Ovary (tissue), 3 donors: ENCODE measurements around the gene TLR4.

Source experiments
- CTCF ChIP-seq, 3 donors: fragments of 450-650 bp in 2 of 3; fragments of 200-600 bp in 1 of 3; IDR thresholded peaks; one replicate each; pipeline versions ENCODE4 v1.5.1 to v1.8.0; 2016 to 2022; ENCODE audit warnings: antibody characterized with exemption in 3 of 3, mild to moderate bottlenecking in 1 of 3
- EP300 ChIP-seq: sonication (generic); formaldehyde crosslinking; IDR thresholded peaks from one replicate; pipeline ENCODE4 v1.6.1; 2017; ENCODE audit warnings: antibody characterized with exemption
- POLR2A ChIP-seq: fragments of 450-650 bp; IDR thresholded peaks from one replicate; pipeline ENCODE4 v1.6.1; 2017; ENCODE audit warnings: antibody characterized with exemption, mild to moderate bottlenecking, moderate library complexity
- donor health status: DM: no; HTN: no; CAD: no.

- TF ChIP-seq CTCF (IDR thresholded peaks at IDR 0.05): no peak
- TF ChIP-seq POLR2A: no peak
- no peak for TF ChIP-seq EP300
Measured at GRCh38 chr9:117718085-117718484, 13.9 kb downstream of the TLR4 start.
